Measurements from ENCODE around the gene SEC11A.
"Not testable (repeated sequence)": the region's sequence is repeated elsewhere in the genome, so short reads cannot be mapped to it uniquely, and the experiment has no call there.

Gene SEC11A

DNA sequence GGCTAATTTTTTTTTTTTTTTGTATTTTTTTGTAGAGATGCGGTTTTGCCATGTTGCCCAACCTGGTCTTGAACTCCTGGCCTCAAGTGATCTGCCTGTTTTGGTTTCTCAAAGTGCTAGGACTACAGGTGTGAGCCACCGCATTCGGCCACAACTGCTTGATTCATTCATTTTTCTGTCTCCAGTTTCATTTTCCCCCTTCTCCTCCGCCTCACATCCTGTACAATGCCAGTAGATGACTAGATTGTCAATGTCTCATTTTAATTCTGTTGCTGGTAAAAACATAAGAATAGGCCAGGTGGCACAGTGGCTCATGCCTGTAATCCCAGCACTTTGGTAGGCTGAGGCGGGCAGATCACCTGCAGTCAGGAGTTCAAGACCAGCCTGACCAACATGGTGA lies 20.4 kb upstream of the SEC11A start:
- DNase-seq = no peak

DNA sequence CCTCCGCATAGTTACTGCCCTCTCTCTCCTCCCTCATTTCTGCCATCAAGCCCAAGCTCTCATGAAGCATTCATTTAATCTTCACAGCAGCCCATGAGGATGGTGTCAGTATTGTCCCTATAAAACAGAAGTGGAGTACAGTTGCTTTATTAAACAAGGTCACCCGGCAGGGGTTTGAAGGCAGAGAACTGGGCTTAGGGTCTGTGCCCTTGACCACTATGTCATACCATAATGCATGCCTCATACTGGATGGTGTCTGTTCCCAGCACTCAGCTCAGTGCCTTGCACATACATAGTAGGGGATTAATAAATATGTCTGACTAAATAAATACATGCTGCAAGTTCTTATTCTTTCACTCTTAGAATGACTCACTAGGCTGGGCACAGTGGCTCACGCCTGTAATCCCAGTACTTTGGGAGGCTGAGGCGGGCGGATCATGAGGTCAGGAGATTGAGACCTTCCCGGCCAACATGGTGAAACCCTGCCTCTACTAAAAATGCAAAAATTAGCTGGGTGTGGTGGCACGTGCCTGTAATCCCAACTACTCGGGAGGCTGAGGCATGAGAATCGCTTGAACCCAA lies 19.6 kb upstream of the SEC11A start:
- DNase-seq = not testable (repeated sequence)

- peak; percentile 97 for DNase-seq
Observed at GRCh38 chr15:84734794-84735479, 19.0 kb upstream of the SEC11A start.

GRCh38 chr15:84731774-84732173 lies 15.8 kb upstream of the SEC11A start:
- no peak for DNase-seq

DNA sequence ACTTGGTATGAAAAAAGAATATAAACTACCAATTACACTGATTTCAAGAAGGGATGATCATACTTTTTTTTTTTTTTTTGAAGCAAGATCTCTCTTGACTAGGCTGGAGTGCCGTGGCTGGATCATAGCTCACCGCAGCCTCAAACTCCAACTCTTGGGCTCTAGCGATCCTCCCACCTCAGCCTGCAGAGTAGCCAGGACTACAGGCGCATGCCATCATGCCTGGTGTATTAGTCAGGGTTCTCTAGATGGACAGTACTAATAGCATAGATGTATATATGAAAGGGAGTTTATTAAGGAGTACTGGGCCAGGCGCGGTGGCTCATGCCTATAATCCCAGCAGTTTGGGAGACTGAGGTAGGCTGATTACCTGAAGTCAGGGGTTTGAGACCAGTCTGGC lies 11.5 kb upstream of the SEC11A start:
- DNase-seq = no peak

- peak; percentile 11 for DNase-seq
Observed at GRCh38 chr15:84725001-84725491, 9.1 kb upstream of the SEC11A start.

GRCh38 chr15:84722628-84723027 lies 6.7 kb upstream of the SEC11A start:
- DNase-seq = no peak

DNA sequence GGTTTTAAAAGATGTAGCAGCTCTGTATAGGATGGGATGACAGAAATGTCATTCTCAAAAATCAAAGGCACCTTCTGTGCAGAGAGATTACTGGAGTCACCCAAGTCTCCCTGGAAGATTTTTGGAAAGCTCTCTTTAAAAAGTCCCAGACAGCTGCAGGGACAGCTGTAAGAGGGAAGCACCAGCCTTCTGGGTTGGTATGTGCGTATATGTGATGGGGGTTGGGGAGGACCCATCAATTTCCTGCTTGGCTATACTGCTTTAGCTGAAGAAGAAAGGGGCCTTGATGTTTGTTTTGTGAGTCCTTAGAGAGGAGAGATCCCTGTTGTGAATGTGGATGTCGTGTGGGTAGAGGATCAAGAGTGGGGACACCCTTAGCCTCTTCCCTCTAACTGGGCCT lies 5.4 kb upstream of the SEC11A start:
- no peak for DNase-seq

- DNase-seq = peak; percentile 19
Observed at GRCh38 chr15:84715441-84716035, 401 bp downstream of the SEC11A start.

GRCh38 chr15:84714821-84715220 lies 1.1 kb downstream of the SEC11A start:
- peak; percentile 6 for DNase-seq

DNA sequence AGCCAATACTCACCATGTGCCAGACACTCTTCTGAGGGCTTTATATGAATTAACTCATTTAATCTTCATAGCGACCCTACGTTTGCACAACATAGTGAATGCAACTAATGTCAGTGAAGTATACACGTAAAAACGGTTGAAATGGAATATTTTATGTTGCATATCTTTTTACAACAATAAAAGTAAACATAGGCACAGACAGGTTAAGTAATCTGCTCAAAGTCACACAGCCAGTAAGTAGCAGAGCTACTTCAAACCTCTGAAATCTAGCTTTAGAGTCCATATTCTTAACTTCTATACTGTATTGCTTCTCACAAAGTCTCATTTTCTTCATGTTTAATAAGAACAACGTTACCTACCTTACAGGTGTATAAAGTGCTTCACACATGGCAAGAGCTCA lies 1.6 kb downstream of the SEC11A start:
- no peak for DNase-seq

DNA sequence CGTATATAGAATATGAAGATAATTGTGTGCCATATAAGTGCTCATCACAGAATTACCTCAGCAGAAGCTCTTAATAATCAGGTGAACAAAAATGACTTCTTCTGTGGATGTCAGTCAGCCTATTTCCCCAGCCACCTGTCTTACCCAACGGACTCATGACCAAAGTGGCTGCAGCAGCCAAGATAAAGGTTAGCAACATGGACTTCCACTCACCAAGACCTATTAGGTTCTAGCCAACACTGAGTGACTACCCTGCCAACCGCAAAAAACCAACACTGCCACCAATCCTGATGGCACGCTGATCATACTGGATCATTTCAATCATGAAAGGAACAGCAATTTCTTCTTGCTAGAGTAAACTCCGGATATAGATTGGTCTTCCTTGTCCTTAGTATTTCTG lies 12.1 kb downstream of the SEC11A start:
- no peak for DNase-seq

DNA sequence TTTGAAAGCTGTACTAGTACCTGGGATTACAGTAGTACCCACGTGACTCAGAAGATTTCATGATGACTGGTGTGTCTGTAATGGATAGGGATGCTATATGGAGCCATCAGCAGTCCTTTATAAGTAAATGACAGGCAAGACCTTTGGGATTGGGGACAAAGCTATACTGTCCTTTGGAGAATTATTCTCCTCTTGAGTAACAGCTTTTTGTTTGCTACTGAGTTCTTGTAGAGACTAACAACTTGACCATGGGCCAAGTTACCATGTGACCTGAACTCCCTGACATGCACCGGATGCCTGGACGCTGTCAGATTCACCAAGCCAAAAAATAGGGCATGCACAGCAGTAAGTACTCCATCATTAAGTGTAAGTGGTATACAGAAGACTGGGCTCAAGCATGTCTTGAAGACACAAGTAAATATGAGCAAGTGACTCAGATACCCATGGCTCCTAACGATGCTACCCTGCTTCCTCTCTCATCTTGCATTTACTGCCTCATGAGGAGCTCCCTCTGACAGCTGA lies 12.9 kb downstream of the SEC11A start:
- DNase-seq = no peak

- no peak for DNase-seq
Observed at GRCh38 chr15:84699538-84700191, 16.3 kb downstream of the SEC11A start.

DNA sequence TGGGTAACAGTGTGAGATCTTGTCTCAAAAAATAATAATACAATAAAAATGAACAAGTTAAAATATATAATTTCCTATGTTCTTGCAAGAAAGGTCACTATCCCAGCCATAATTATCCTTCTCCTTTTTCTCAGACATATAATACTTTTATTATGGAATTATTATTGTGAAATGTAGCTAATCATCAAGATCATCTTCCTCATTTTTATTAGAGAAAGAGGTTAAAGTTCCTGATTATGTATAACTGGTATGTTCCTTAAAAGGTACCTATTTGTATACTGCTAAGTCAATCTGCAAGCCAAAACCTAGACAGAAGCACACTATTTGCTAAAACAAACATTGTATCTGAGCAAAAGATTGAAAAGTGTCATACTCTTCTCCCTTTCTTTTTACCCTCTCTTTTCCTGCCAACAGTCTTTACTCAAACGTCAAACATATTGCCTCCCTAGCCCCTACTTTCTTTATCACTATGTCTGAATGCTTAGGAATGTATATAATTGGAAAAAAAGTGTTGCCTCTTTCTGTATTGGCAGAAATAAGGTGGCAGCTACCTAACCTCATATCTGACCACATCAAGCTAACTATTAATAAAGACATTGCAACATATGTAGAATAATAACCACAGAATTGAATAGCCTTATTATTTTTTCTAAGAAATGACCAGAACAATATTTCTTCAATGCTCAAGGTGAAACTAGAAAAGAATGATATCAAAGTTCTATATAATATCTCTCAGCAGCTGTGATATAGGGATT lies 18.5 kb downstream of the SEC11A start:
- DNase-seq = no peak

- DNase-seq = no peak
Observed at GRCh38 chr15:84696757-84697156, 19.2 kb downstream of the SEC11A start.

GRCh38 chr15:84690342-84690741 lies 25.6 kb downstream of the SEC11A start:
- no peak for DNase-seq

DNA sequence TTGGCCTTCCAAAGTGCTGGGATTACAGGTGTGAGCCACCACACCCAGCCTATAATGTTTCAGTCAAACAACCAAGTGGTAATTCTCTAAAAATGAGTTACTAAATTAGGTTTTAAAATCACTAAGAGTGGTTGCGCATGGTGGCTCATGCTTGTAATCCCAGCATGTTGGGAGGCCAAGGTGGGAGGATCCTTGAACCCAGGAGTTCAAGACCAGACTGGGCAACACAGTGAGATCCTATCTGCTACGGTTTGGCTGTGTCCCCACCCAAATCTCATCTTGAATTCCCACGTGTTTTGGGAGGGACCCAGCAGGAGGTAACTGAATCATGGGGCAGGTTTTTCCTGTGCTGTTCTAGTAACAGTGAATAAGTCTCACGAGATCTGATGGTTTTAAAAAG lies 26.1 kb downstream of the SEC11A start:
- no peak for DNase-seq

GRCh38 chr15:84686446-84686845 lies 29.5 kb downstream of the SEC11A start:
- not testable (repeated sequence) for DNase-seq

DNA sequence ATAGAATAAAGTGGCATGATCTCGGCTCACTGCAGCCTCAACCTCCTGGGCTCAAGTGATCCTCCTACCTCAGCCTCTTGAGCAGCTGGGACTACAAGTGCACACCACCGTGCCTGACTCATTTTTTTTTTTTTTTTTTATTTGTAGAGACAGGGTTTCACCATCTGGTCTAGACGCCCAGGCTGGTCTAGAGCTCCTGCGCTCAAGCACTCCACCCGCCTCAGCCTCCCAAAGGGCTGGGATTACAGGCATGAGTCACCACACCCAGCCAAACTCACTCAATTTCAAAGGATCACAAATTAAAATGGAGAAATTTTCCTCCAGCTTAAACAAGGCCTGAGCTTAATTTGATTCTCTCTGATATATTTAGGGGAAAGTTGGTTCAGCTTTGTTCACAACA lies 30.6 kb downstream of the SEC11A start:
- no peak for DNase-seq

DNA sequence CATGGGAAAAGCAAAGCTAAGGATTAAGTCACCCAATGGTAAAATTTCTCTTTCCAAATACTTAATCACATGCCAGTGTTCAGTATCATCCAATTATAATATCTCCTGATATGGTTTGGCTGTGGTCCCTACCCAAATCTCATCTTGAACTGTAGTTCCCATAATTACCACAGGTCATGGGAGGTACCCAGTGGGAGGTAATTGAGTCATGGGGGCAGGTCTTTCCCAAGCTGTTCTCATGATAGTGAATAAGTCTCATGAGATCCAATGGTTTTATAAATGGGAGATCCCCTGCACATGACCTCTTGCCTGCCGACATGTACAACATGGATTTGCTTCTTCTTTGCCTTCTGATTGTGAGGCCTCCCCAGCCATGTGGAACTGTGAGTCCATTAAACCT lies 31.8 kb downstream of the SEC11A start:
- DNase-seq = no peak

DNA sequence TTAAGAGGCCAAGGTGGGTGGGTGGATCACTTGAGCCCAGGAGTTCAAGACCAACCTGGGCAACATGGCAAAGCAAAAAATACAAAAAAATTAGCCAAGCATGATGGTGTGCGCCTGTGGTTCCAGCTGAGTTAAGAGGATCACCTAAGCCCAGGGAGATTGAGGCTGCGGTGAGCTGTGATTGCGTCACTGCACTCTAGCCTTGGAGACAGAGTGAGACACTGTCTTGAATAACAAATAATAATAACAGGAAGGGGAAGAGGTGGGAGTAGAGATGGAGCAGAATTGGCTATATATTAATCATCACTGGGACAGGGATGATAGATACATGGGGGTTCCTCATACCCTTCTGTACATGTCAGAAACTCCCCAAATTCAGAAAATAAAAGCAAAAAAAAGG lies 34.1 kb downstream of the SEC11A start:
- no peak for DNase-seq

DNA sequence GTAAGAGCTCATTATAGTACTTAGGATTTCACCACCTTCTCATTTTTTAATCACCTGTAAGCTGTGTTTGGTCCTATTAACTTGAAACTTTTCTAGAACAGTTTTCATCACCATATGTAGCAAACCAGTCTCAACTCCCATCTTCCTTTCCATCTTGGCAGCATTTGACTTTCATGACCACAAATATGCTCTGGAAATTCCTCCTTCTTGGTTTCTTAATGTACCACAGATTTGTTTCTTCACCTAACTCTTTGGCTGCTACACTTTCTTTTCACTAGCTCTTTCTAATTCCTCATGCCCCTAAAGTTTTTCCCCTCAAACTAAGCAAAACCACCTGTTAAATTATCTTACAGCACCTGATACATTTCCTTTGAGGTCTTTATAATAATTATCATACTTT lies 44.7 kb downstream of the SEC11A start:
- DNase-seq = no peak
